WERI-Rb-1 (cell line): ENCODE data around the gene PORCN.

Source experiments
- DNase-seq: peaks from one replicate; pipeline ENCODE4 v3.0.0-alpha.2; 2020
- H3K27ac ChIP-seq: fragments of 250-450 bp; sonication (Bioruptor Pico); 2 replicates; pipeline ENCODE4 v1.5.1; 2020; ENCODE audit warnings: mild to moderate bottlenecking, moderate library complexity
- H3K27me3 ChIP-seq: fragments of 250-450 bp; sonication (Bioruptor Pico); 2 replicates; pipeline ENCODE4 v1.5.1; 2021; ENCODE audit warnings: mild to moderate bottlenecking, low read depth, moderate library complexity; ENCODE audit not compliant: insufficient read depth, severe bottlenecking
- H3K36me3 ChIP-seq: fragments of 250-450 bp; sonication (Bioruptor Pico); 2 replicates; pipeline ENCODE4 v1.5.1; 2020; ENCODE audit warnings: mild to moderate bottlenecking, moderate library complexity
- H3K4me3 ChIP-seq: 2 replicates; pipeline ENCODE4 v1.5.1; 2011; ENCODE audit warnings: low read depth, mild to moderate bottlenecking, control low read depth, low read length
- H3K9me3 ChIP-seq: fragments of 250-450 bp; sonication (Bioruptor Pico); 2 replicates; pipeline ENCODE4 v1.5.1; 2021; ENCODE audit warnings: mild to moderate bottlenecking, moderate library complexity; ENCODE audit not compliant: severe bottlenecking
- CTCF ChIP-seq: IDR thresholded peaks from 2 replicates; pipeline ENCODE4 v1.5.1; 2011; ENCODE audit warnings: low read depth, mild to moderate bottlenecking, control low read depth, inconsistent platforms, low read length

Gene PORCN

GRCh38 chrX:48505481-48505880 lies 3.3 kb upstream of the PORCN start:
- no peaks in the 10 kb centered on the region for H3K9me3 ChIP-seq
- no peak for DNase-seq
- H3K36me3 ChIP-seq: no peaks in the 10 kb centered on the region
- no peak overlapping the region for H3K4me3 ChIP-seq
- H3K27me3 ChIP-seq: peaks cover 6% of the 10 kb centered on the region
- no peak for TF ChIP-seq CTCF
- H3K27ac ChIP-seq: no peak overlapping the region

DNA sequence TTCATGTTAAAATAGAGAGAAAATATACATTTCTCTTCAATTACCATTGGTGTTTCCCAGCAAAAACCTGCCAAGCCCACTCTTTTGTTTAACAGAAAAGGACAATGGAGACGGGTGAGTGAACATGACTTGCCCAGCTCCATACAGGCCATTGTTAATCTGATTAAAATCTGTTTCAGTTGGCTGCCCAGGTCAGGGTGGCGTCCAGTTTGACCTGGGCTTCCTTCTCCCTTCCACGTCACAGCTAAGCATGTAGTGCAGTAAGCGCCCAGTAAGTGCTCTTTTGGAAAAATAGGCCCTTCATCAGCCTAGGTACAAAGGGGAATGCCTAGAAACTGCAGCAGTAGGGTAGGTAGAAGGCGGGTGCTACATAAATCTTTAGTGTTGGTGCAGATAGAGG lies 1.5 kb upstream of the PORCN start:
- no peaks in the 10 kb centered on the region for H3K9me3 ChIP-seq
- no peak for TF ChIP-seq CTCF
- H3K27me3 ChIP-seq: peaks cover 6% of the 10 kb centered on the region
- no peak overlapping the region for H3K4me3 ChIP-seq
- no peaks in the 10 kb centered on the region for H3K36me3 ChIP-seq
- peak overlapping the region; percentile 7; the same call in 1 of the 2 replicates for H3K27ac ChIP-seq
- no peak for DNase-seq

- Histone ChIP-seq H3K36me3 (no peaks in the 10 kb centered on the region), H3K9me3 (no peaks in the 10 kb centered on the region), H3K4me3 (peak overlapping the region; percentile 49), H3K27ac (peak overlapping the region; percentile 37; the same call in 1 of the 2 replicates), H3K27me3 (peaks cover 9% of the 10 kb centered on the region)
- TF ChIP-seq CTCF: no peak
- DNase-seq: no peak
These were observed 426 bp downstream of the PORCN start for GRCh38 chrX:48509245-48509590.

DNA sequence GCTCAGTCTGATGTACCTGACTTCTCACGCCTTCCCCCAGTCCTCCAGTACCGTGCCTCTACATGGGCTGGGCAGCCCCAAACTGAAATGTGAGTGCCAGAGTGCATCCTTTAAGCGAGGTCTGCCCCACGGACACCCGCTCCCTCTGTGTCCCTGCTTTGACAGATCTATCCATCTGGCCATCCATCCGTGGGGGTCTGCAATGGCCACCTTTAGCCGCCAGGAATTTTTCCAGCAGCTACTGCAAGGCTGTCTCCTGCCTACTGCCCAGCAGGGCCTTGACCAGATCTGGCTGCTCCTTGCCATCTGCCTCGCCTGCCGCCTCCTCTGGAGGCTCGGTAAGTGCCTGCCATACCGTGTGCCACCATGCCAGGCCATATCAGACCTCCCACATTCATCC lies 827 bp downstream of the PORCN start:
- Histone ChIP-seq H3K4me3 (no peak overlapping the region; the same call in 1 of the 2 replicates), H3K27ac (no peak overlapping the region), H3K27me3 (peaks cover 12% of the 10 kb centered on the region), H3K36me3 (no peaks in the 10 kb centered on the region), H3K9me3 (no peaks in the 10 kb centered on the region)
- no peak for TF ChIP-seq CTCF
- no peak for DNase-seq

DNA sequence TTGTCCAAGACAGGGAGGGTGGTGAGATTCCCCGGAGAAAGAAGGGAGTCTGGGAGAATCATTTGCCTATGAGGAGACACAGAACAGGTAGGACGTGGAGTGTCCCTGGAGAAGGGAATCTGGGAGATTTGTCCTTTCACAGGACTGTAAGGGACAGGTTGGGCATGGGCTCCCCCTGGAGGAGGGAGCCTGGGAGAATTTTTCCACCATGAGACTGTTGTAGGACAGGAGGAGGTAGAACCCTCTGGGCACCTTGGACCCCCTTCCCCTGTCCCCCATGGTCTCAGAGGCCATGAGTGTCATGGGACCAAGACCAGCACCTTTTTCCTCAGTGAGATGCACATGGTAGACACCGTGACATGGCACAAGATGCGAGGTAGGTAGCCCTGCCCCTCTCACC lies 2.8 kb downstream of the PORCN start:
- H3K27me3 ChIP-seq: peaks cover 12% of the 10 kb centered on the region
- H3K36me3 ChIP-seq: no peaks in the 10 kb centered on the region; the same call in 1 of the 2 replicates
- H3K27ac ChIP-seq: no peak overlapping the region
- TF ChIP-seq CTCF: peak; percentile 71
- peak; percentile 39 for DNase-seq
- no peaks in the 10 kb centered on the region for H3K9me3 ChIP-seq
- no peak overlapping the region for H3K4me3 ChIP-seq

- Histone ChIP-seq H3K27ac (no peak overlapping the region), H3K36me3 (no peaks in the 10 kb centered on the region; the same call in 1 of the 2 replicates), H3K9me3 (no peaks in the 10 kb centered on the region), H3K4me3 (no peak overlapping the region), H3K27me3 (peaks cover 16% of the 10 kb centered on the region)
- no peak for TF ChIP-seq CTCF
- DNase-seq: no peak
These were observed 3.7 kb downstream of the PORCN start for GRCh38 chrX:48512371-48512935.
